Measurements from ENCODE around the gene SYNE4.
A peak's percentile ranks its signal among the peaks of the same experiment; 100 is the strongest.

SYNE4 gene

GRCh38 chr19:36054119-36054732 is 45.6 kb upstream of the SYNE4 start, which contains the start of gene THAP8 (continued):
- TF ChIP-seq ZSCAN5A (tag by site-specific recombination; IDR thresholded peaks at IDR 0.05) (peak; percentile 99), OVOL3 (tag by site-specific recombination; IDR thresholded peaks at IDR 0.05) (peak; percentile 79), GFI1B (tag by site-specific recombination; IDR thresholded peaks at IDR 0.05) (no peak), GLIS1 (tag by site-specific recombination; IDR thresholded peaks at IDR 0.05) (peak; percentile 93), ZNF433 (tag by site-specific recombination; IDR thresholded peaks at IDR 0.05; ENCODE audit: low read depth) (no peak), ZNF184 (tag by site-specific recombination; IDR thresholded peaks at IDR 0.05) (no peak; the same call in 1 of the 2 replicates), BCL11A (tag by site-specific recombination; IDR thresholded peaks at IDR 0.05; ENCODE audit: low read depth) (peak; percentile 11; the same call in 1 of the 2 replicates), ZNF544 (tag by site-specific recombination; IDR thresholded peaks at IDR 0.05) (no peak), BCL11B (tag by site-specific recombination; IDR thresholded peaks at IDR 0.05; ENCODE audit: low read depth) (no peak), ZNF747 (tag by site-specific recombination; IDR thresholded peaks at IDR 0.05) (no peak), ZNF670 (tag by site-specific recombination; IDR thresholded peaks at IDR 0.05; ENCODE audit: low read depth) (no peak)
- TF ChIP-seq, protein P1, sequence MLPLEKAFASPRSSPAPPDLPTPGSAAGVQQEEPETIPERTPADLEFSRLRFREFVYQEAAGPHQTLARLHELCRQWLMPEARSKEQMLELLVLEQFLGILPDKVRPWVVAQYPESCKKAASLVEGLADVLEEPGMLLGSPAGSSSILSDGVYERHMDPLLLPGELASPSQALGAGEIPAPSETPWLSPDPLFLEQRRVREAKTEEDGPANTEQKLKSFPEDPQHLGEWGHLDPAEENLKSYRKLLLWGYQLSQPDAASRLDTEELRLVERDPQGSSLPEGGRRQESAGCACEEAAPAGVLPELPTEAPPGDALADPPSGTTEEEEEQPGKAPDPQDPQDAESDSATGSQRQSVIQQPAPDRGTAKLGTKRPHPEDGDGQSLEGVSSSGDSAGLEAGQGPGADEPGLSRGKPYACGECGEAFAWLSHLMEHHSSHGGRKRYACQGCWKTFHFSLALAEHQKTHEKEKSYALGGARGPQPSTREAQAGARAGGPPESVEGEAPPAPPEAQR (tag by site-specific recombination; IDR thresholded peaks at IDR 0.05) = no peak; the same call in 1 of the 2 replicates
- TF ChIP-seq, protein P2, sequence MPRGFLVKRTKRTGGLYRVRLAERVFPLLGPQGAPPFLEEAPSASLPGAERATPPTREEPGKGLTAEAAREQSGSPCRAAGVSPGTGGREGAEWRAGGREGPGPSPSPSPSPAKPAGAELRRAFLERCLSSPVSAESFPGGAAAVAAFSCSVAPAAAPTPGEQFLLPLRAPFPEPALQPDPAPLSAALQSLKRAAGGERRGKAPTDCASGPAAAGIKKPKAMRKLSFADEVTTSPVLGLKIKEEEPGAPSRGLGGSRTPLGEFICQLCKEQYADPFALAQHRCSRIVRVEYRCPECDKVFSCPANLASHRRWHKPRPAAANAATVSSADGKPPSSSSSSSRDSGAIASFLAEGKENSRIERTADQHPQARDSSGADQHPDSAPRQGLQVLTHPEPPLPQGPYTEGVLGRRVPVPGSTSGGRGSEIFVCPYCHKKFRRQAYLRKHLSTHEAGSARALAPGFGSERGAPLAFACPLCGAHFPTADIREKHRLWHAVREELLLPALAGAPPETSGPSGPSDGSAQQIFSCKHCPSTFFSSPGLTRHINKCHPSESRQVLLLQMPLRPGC (tag by site-specific recombination; IDR thresholded peaks at IDR 0.05) = peak; percentile 92

GRCh38 chr19:36051637-36052036 is 43.0 kb upstream of the SYNE4 start:
- H3K36me3 ChIP-seq (ENCODE audit: control insufficient read depth in 2 of 2, insufficient read depth in 1 of 2, low read length in 2 of 2) = peaks cover 3 to 48% of the 10 kb centered on the region in 2 experiments
- peaks cover 28% of the 10 kb centered on the region for H3K4me1 ChIP-seq (ENCODE audit: control insufficient read depth, insufficient read depth, low read length)
- peak; percentile 35; the same call in 1 of the 2 replicates for TF ChIP-seq FEZF1 (tag by site-specific recombination; IDR thresholded peaks at IDR 0.05)
- TF ChIP-seq, protein P3, sequence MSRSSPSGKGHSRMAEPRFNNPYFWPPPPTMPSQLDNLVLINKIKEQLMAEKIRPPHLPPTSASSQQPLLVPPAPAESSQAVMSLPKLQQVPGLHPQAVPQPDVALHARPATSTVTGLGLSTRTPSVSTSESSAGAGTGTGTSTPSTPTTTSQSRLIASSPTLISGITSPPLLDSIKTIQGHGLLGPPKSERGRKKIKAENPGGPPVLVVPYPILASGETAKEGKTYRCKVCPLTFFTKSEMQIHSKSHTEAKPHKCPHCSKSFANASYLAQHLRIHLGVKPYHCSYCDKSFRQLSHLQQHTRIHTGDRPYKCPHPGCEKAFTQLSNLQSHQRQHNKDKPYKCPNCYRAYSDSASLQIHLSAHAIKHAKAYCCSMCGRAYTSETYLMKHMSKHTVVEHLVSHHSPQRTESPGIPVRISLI (tag by site-specific recombination; IDR thresholded peaks at IDR 0.05) = peak; percentile 63; the same call in 1 of the 2 replicates
- TF ChIP-seq MEIS1 (CRISPR knock-in tag; IDR thresholded peaks at IDR 0.05; ENCODE audit: borderline replicate concordance) = no peak
- TF ChIP-seq ZXDB (tag by site-specific recombination; IDR thresholded peaks at IDR 0.05) = no peak
- 0 out of 2 replicates have a peak, but pooled peaks have one; percentile 28 for TF ChIP-seq SP7 (tag by site-specific recombination; IDR thresholded peaks at IDR 0.05)
- peak; percentile 100 for TF ChIP-seq ZNF610 (tag by site-specific recombination; IDR thresholded peaks at IDR 0.05; ENCODE audit: borderline replicate concordance)
- no peak for TF ChIP-seq ZNF404 (tag by site-specific recombination; IDR thresholded peaks at IDR 0.05)
- CTCF ChIA-PET = interaction anchor here (0.5 to 1.8 kb wide), 5 partner anchors 10 to 173 kb away, joined by 3 to 6 read pairs (median 4); no protein-coding TSS in a partner anchor
- H3K9me3 ChIP-seq (ENCODE audit: control insufficient read depth, insufficient read depth, low read depth, low read length) = no peaks in the 10 kb centered on the region; the same call in 1 of the 2 replicates
- H3K27ac ChIP-seq (ENCODE audit: extremely low read depth, low read depth, low read length) = peak overlapping the region; percentile 28; the same call in 1 of the 2 replicates
- POLR2A ChIA-PET = interaction anchor here (0.6 kb wide), 1 partner anchor 1834 kb away, joined by 6 read pairs; no protein-coding TSS in a partner anchor
- H3K4me3 ChIP-seq (ENCODE audit: low read depth, low read length) = no peak overlapping the region

Data from HEK293 (cell line).